ENCODE data around the gene GAPVD1.
"Not testable (repeated sequence)": the region's sequence is repeated elsewhere in the genome, so short reads cannot be mapped to it uniquely, and the experiment has no call there.

GAPVD1 gene

GRCh38 chr9:125296843-125297372, 35.3 kb downstream of the GAPVD1 start:
- ChIA-PET POLR2A (no interaction called here), CTCF (interaction anchor here (0.6 to 0.7 kb wide), 2 partner anchors 41 to 42 kb away, joined by 3 to 5 read pairs; no protein-coding TSS in a partner anchor)
- no peak for TF ChIP-seq SP1 (IDR thresholded peaks at IDR 0.05)
- no peak for TF ChIP-seq ARNT (IDR thresholded peaks at IDR 0.05)
- TF ChIP-seq CTBP1 (IDR thresholded peaks at IDR 0.05; ENCODE audit: borderline replicate concordance), result no peak
- TF ChIP-seq FOXK2 (IDR thresholded peaks at IDR 0.05), result no peak
- no peak for TF ChIP-seq L3MBTL2 (conservative IDR thresholded peaks at IDR 0.05)
- no peak for TF ChIP-seq SUZ12 (IDR thresholded peaks at IDR 0.05)
- no peak for TF ChIP-seq NFRKB (IDR thresholded peaks at IDR 0.05)
- no peak for TF ChIP-seq FOXM1 (IDR thresholded peaks at IDR 0.05; ENCODE audit: borderline replicate concordance)
- no peak for DNase-seq (ENCODE audit: extremely low spot score)

GRCh38 chr9:125297917-125298316, 36.3 kb downstream of the GAPVD1 start:
- ChIA-PET CTCF (no interaction called here), POLR2A (no interaction called here)
- TF ChIP-seq, protein P1, sequence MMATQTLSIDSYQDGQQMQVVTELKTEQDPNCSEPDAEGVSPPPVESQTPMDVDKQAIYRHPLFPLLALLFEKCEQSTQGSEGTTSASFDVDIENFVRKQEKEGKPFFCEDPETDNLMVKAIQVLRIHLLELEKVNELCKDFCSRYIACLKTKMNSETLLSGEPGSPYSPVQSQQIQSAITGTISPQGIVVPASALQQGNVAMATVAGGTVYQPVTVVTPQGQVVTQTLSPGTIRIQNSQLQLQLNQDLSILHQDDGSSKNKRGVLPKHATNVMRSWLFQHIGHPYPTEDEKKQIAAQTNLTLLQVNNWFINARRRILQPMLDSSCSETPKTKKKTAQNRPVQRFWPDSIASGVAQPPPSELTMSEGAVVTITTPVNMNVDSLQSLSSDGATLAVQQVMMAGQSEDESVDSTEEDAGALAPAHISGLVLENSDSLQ (IDR thresholded peaks at IDR 0.05), result no peak
- TF ChIP-seq NFRKB (IDR thresholded peaks at IDR 0.05) (no peak), SUZ12 (IDR thresholded peaks at IDR 0.05) (no peak), SP1 (IDR thresholded peaks at IDR 0.05) (no peak), CTBP1 (IDR thresholded peaks at IDR 0.05; ENCODE audit: borderline replicate concordance) (no peak)
- DNase-seq (ENCODE audit: extremely low spot score), result no peak

- no peak for DNase-seq (ENCODE audit: extremely low spot score)
- TF ChIP-seq FOXK2 (IDR thresholded peaks at IDR 0.05) (no peak), NFRKB (IDR thresholded peaks at IDR 0.05) (no peak), BHLHE40 (IDR thresholded peaks at IDR 0.05; ENCODE audit: borderline replicate concordance) (no peak), HDGF (IDR thresholded peaks at IDR 0.05; ENCODE audit: borderline replicate concordance) (no peak)
- ChIA-PET POLR2A (no interaction called here), CTCF (no interaction called here)
Observed at GRCh38 chr9:125302241-125302640, 40.6 kb downstream of the GAPVD1 start.

DNA sequence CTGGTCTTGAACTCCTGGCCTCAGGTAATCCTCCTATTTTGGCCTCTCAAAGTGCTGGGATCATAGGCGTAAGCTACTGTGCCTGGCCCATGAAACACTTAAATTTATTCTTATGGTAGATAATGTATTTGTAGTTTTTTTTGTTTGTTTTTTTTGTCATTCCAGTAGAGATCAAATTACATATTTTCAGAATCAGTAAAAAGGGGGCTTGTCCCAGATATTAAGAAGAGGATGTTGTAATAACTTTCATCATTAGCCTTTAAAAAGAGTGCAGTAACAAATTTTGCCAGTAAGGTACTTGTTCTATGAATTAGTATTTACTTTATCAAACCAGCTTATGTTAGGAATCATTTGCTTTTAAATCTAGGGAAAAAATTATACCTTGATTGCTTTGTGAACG, 42.6 kb downstream of the GAPVD1 start:
- no peak for TF ChIP-seq NFRKB (IDR thresholded peaks at IDR 0.05)
- no peak for TF ChIP-seq FOXK2 (IDR thresholded peaks at IDR 0.05)
- TF ChIP-seq ZNF384 (IDR thresholded peaks at IDR 0.05), result no peak
- TF ChIP-seq SUZ12 (IDR thresholded peaks at IDR 0.05), result no peak
- TF ChIP-seq TARDBP (IDR thresholded peaks at IDR 0.05), result no peak
- TF ChIP-seq, protein P1 (IDR thresholded peaks at IDR 0.05), result no peak
- TF ChIP-seq ELF4 (IDR thresholded peaks at IDR 0.05), result no peak
- TF ChIP-seq L3MBTL2 (conservative IDR thresholded peaks at IDR 0.05), result no peak
- no peak for TF ChIP-seq SP1 (IDR thresholded peaks at IDR 0.05)
- TF ChIP-seq CTBP1 (IDR thresholded peaks at IDR 0.05; ENCODE audit: borderline replicate concordance), result no peak
- TF ChIP-seq BHLHE40 (IDR thresholded peaks at IDR 0.05; ENCODE audit: borderline replicate concordance), result no peak
- no peak for TF ChIP-seq LEF1 (IDR thresholded peaks at IDR 0.05; ENCODE audit: borderline replicate concordance)
- TF ChIP-seq FOXA1 (IDR thresholded peaks at IDR 0.05), result no peak
- no peak for TF ChIP-seq ARNT (IDR thresholded peaks at IDR 0.05)
- CTCF ChIA-PET, result interaction anchor here (0.6 kb wide), 1 partner anchor 99 kb away, joined by 5 read pairs; no protein-coding TSS in a partner anchor
- DNase-seq (ENCODE audit: extremely low spot score), result no peak
- POLR2A ChIA-PET, result interaction anchor here (1.2 kb wide), 1 partner anchor 63 kb away, joined by 6 read pairs; the partner anchor contains the start of gene HSPA5

DNA sequence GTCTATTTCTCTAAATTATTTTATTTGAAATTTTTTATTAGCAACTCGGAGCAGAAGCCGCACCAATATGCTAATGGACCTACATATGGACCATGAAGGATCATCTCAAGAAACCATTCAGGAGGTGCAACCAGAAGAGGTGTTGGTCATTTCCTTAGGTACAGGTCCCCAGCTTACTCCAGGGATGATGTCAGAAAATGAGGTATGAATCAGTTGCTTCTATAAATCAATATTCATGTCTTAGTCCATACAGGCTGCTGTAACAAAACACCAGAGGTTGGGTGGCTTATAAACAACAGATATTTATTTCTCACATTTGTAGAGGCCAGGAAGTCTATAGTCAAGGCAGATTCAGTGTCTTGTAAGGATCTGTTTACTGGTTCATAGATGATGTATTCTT, 50.8 kb downstream of the GAPVD1 start:
- no peak for TF ChIP-seq HDGF (IDR thresholded peaks at IDR 0.05; ENCODE audit: borderline replicate concordance)
- TF ChIP-seq FOXM1 (IDR thresholded peaks at IDR 0.05; ENCODE audit: borderline replicate concordance), result no peak
- TF ChIP-seq, protein P1 (IDR thresholded peaks at IDR 0.05), result no peak
- TF ChIP-seq NFRKB (IDR thresholded peaks at IDR 0.05), result no peak
- TF ChIP-seq LEF1 (IDR thresholded peaks at IDR 0.05; ENCODE audit: borderline replicate concordance), result no peak
- TF ChIP-seq BHLHE40 (IDR thresholded peaks at IDR 0.05; ENCODE audit: borderline replicate concordance), result no peak
- no peak for TF ChIP-seq ELF4 (IDR thresholded peaks at IDR 0.05)
- no peak for TF ChIP-seq SP1 (IDR thresholded peaks at IDR 0.05)
- TF ChIP-seq ARNT (IDR thresholded peaks at IDR 0.05), result no peak
- TF ChIP-seq L3MBTL2 (conservative IDR thresholded peaks at IDR 0.05), result no peak
- no peak for TF ChIP-seq FOXA1 (IDR thresholded peaks at IDR 0.05)
- no peak for TF ChIP-seq CTBP1 (IDR thresholded peaks at IDR 0.05; ENCODE audit: borderline replicate concordance)
- TF ChIP-seq FOXK2 (IDR thresholded peaks at IDR 0.05), result no peak
- TF ChIP-seq ZNF384 (IDR thresholded peaks at IDR 0.05), result no peak
- TF ChIP-seq TARDBP (IDR thresholded peaks at IDR 0.05), result no peak
- TF ChIP-seq SUZ12 (IDR thresholded peaks at IDR 0.05), result no peak
- ChIA-PET POLR2A (no interaction called here), CTCF (interaction anchor here (0.6 kb wide), 1 partner anchor 88 kb away, joined by 3 read pairs; no protein-coding TSS in a partner anchor)
- DNase-seq (ENCODE audit: extremely low spot score), result no peak

GRCh38 chr9:125316359-125316758, 54.7 kb downstream of the GAPVD1 start:
- POLR2A ChIA-PET, result interaction anchor here (1.9 kb wide), 1 partner anchor 75 kb away, joined by 5 read pairs; the partner anchor contains the start of gene HSPA5
- CTCF ChIA-PET; DNase-seq (ENCODE audit: extremely low spot score): not testable (repeated sequence)

GRCh38 chr9:125317704-125318103, 56.1 kb downstream of the GAPVD1 start:
- TF ChIP-seq CTBP1 (IDR thresholded peaks at IDR 0.05; ENCODE audit: borderline replicate concordance), result no peak
- no peak for TF ChIP-seq HDGF (IDR thresholded peaks at IDR 0.05; ENCODE audit: borderline replicate concordance)
- TF ChIP-seq L3MBTL2 (conservative IDR thresholded peaks at IDR 0.05), result no peak
- TF ChIP-seq BHLHE40 (IDR thresholded peaks at IDR 0.05; ENCODE audit: borderline replicate concordance), result no peak
- TF ChIP-seq SUZ12 (IDR thresholded peaks at IDR 0.05), result no peak
- no peak for TF ChIP-seq ZNF384 (IDR thresholded peaks at IDR 0.05)
- no peak for TF ChIP-seq FOXK2 (IDR thresholded peaks at IDR 0.05)
- TF ChIP-seq FOXA1 (IDR thresholded peaks at IDR 0.05), result no peak
- TF ChIP-seq ELF4 (IDR thresholded peaks at IDR 0.05), result no peak
- TF ChIP-seq, protein P1 (IDR thresholded peaks at IDR 0.05), result no peak
- no peak for TF ChIP-seq FOXM1 (IDR thresholded peaks at IDR 0.05; ENCODE audit: borderline replicate concordance)
- TF ChIP-seq LEF1 (IDR thresholded peaks at IDR 0.05; ENCODE audit: borderline replicate concordance), result no peak
- no peak for TF ChIP-seq NFRKB (IDR thresholded peaks at IDR 0.05)
- no peak for TF ChIP-seq ARNT (IDR thresholded peaks at IDR 0.05)
- TF ChIP-seq SP1 (IDR thresholded peaks at IDR 0.05), result no peak
- no peak for TF ChIP-seq TARDBP (IDR thresholded peaks at IDR 0.05)
- POLR2A ChIA-PET, result no interaction called here
- CTCF ChIA-PET, result no interaction called here
- DNase-seq (ENCODE audit: extremely low spot score), result no peak

Measured in HEK293T (cell line).